Measurements from ENCODE around the gene BICRAL.
"Not testable (repeated sequence)": the region's sequence is repeated elsewhere in the genome, so short reads cannot be mapped to it uniquely, and the experiment has no call there.

BICRAL gene

GRCh38 chr6:42781796-42782688, at the start of gene BICRAL:
Gene BICRAL, plus strand, starts transcription at chr6:42782052. Its CDS starts 39,971 bp downstream, at chr6:42822023.
- DNase-seq, result no peak

GRCh38 chr6:42733867-42734481, 47.9 kb upstream of the BICRAL start:
- not testable (repeated sequence) for DNase-seq

GRCh38 chr6:42735976-42736375, 45.9 kb upstream of the BICRAL start:
- no peak for DNase-seq

GRCh38 chr6:42740725-42741124, 41.1 kb upstream of the BICRAL start:
- DNase-seq, result no peak

GRCh38 chr6:42742116-42742894, 39.5 kb upstream of the BICRAL start:
- DNase-seq, result no peak

GRCh38 chr6:42744351-42744893, 37.4 kb upstream of the BICRAL start:
- DNase-seq, result no peak

GRCh38 chr6:42745083-42745639, 36.7 kb upstream of the BICRAL start:
- no peak for DNase-seq

GRCh38 chr6:42745640-42746462, 36.0 kb upstream of the BICRAL start, which contains the start of gene TBCC:
Gene TBCC, minus strand, starts transcription at chr6:42746103. Its CDS starts 30 bp downstream, at chr6:42746073.
- DNase-seq, result peak; percentile 90 to 91

GRCh38 chr6:42746463-42747391, 35.1 kb upstream of the BICRAL start:
- DNase-seq, result peak; percentile 2 to 69

GRCh38 chr6:42748203-42748898, 33.5 kb upstream of the BICRAL start:
- no peak for DNase-seq

GRCh38 chr6:42751055-42751454, 30.8 kb upstream of the BICRAL start:
- no peak for DNase-seq

GRCh38 chr6:42754759-42755158, 27.1 kb upstream of the BICRAL start:
- no peak for DNase-seq

GRCh38 chr6:42756722-42757121, 25.1 kb upstream of the BICRAL start:
- no peak for DNase-seq

- DNase-seq, result no peak
Measured at GRCh38 chr6:42758756-42759430, 23.0 kb upstream of the BICRAL start.

- no peak for DNase-seq
Measured at GRCh38 chr6:42761287-42762067, 20.4 kb upstream of the BICRAL start.

GRCh38 chr6:42762426-42762859, 19.4 kb upstream of the BICRAL start:
- DNase-seq, result no peak

- DNase-seq, result no peak
Measured at GRCh38 chr6:42762950-42763349, 18.9 kb upstream of the BICRAL start.

- no peak for DNase-seq
Measured at GRCh38 chr6:42764911-42765648, 16.8 kb upstream of the BICRAL start.
